ENCODE measurements around the gene N4BP3.

The N4BP3 gene

GRCh38 chr5:178120607-178121357, 7.5 kb downstream of the N4BP3 start:
- no peak for TF ChIP-seq CTCF (IDR thresholded peaks at IDR 0.05)
- H3K9me3 ChIP-seq, result no peaks in the 10 kb centered on the region
- H3K4me1 ChIP-seq (ENCODE audit: control insufficient read depth in 1 of 2, insufficient read depth in 1 of 2, low read depth in 1 of 2, low read length in 1 of 2), result peaks cover 5 to 16% of the 10 kb centered on the region in 2 experiments
- peaks cover 61% of the 10 kb centered on the region for H3K27me3 ChIP-seq
- H3K27ac ChIP-seq, result no peak overlapping the region
- no peak overlapping the region for H3K4me3 ChIP-seq (ENCODE audit: low read depth in 1 of 2, low read length in 1 of 2)
- H3K36me3 ChIP-seq, result no peaks in the 10 kb centered on the region

- peaks cover 5 to 17% of the 10 kb centered on the region in 2 experiments for H3K4me1 ChIP-seq (ENCODE audit: control insufficient read depth in 1 of 2, insufficient read depth in 1 of 2, low read depth in 1 of 2, low read length in 1 of 2)
These were observed 8.3 kb downstream of the N4BP3 start for GRCh38 chr5:178121391-178122276.

GRCh38 chr5:178122346-178122745, 9.0 kb downstream of the N4BP3 start:
- Histone ChIP-seq H3K27me3 (peaks cover 45% of the 10 kb centered on the region), H3K27ac (no peak overlapping the region), H3K4me3 (ENCODE audit: low read depth in 1 of 2, low read length in 1 of 2) (no peak overlapping the region), H3K4me1 (ENCODE audit: control insufficient read depth in 1 of 2, insufficient read depth in 1 of 2, low read depth in 1 of 2, low read length in 1 of 2) (peaks cover 5 to 17% of the 10 kb centered on the region in 2 experiments), H3K36me3 (no peaks in the 10 kb centered on the region), H3K9me3 (no peaks in the 10 kb centered on the region)
- no peak for TF ChIP-seq CTCF (IDR thresholded peaks at IDR 0.05)

More at GRCh38 chr5:178121391-178122276, 8.3 kb downstream of the N4BP3 start:
- no peak for TF ChIP-seq CTCF (IDR thresholded peaks at IDR 0.05)
- Histone ChIP-seq H3K4me3 (ENCODE audit: low read depth in 1 of 2, low read length in 1 of 2) (no peak overlapping the region), H3K27ac (no peak overlapping the region), H3K36me3 (no peaks in the 10 kb centered on the region), H3K9me3 (no peaks in the 10 kb centered on the region), H3K27me3 (peaks cover 53% of the 10 kb centered on the region)

- no peak for TF ChIP-seq CTCF (IDR thresholded peaks at IDR 0.05)
- H3K36me3 ChIP-seq, result no peaks in the 10 kb centered on the region
- H3K4me3 ChIP-seq (ENCODE audit: low read depth in 1 of 2, low read length in 1 of 2), result no peak overlapping the region
- peaks cover 2 to 14% of the 10 kb centered on the region in 2 experiments for H3K4me1 ChIP-seq (ENCODE audit: control insufficient read depth in 1 of 2, insufficient read depth in 1 of 2, low read depth in 1 of 2, low read length in 1 of 2)
- H3K9me3 ChIP-seq, result no peaks in the 10 kb centered on the region
- H3K27me3 ChIP-seq, result peaks cover 36% of the 10 kb centered on the region
- H3K27ac ChIP-seq, result no peak overlapping the region
These were observed 10.0 kb downstream of the N4BP3 start for GRCh38 chr5:178123094-178123965.

All from neutrophil (primary cell).